HepG2 (cell line): ENCODE measurements around the gene ARSB. TPM values are rescaled to one million over a fixed set of nuclear protein-coding genes. Genes with fewer than 3 reads are reported as not detected.

Experiments
- ATAC-seq: fragments of 200-7000 bp; cut with Tn5 transposase; 3 replicates; pipeline ENCODE4 v1.9.1; 2020; ENCODE audit warnings: mild to moderate bottlenecking, moderate library complexity
- BruUV-seq: library from RNA; stranded (reverse); fragments of 400-500 nt; replicated peaks from 2 replicates; lab custom pipeline; 2021; lab: Mats Ljungman, UMichigan
- CTCF ChIA-PET: fragments of 300-600 bp; formaldehyde crosslinking; extraction: SDS; loops from one replicate; lab custom pipeline; 2021; ENCODE audit warnings: low total read pairs, inconsistent platforms, low intra/inter-chr PET ratio; lab: Yijun Ruan, JAX
- POLR2A ChIA-PET: fragments of 350-600 bp; sonication (Branson Sonifier 250); formaldehyde crosslinking; loops from one replicate; lab custom pipeline; 2020; ENCODE audit warnings: antibody characterized with exemption, inconsistent platforms; lab: Yijun Ruan, JAX
- DNase-seq: peaks from one replicate; pipeline ENCODE4 v3.0.0-alpha.2; 2015; ENCODE audit warnings: low spot score
- FAIRE-seq: peaks from 3 replicates; lab custom pipeline; 2011; peaks lifted over from hg19 to GRCh38; lab: Jason Lieb, UNC
- H2AFZ ChIP-seq: one replicate; pipeline ENCODE4 v1.6.1; 2011; ENCODE audit warnings: low read length, inconsistent platforms
- H3K27ac ChIP-seq: fragments of 300-600 bp; 3 replicates; pipeline ENCODE4 v1.8.0; 2011; ENCODE audit warnings: mixed run types, mild to moderate bottlenecking, mixed read lengths, low read length, inconsistent platforms; ENCODE audit not compliant: insufficient read depth; ENCODE audit errors: extremely low read length
- H3K27me3 ChIP-seq, 2 experiments: fragments of 200-600 bp in 1 of 2; 2 replicates in 1 of 2; 3 replicates in 1 of 2; pipeline versions ENCODE4 v1.6.0 to v1.8.0; 2011; ENCODE audit warnings: low read length in 2 of 2, mild to moderate bottlenecking in 2 of 2, moderate library complexity in 2 of 2, inconsistent platforms in 1 of 2; ENCODE audit not compliant: insufficient read depth in 2 of 2, control insufficient read depth in 1 of 2
- H3K36me3 ChIP-seq, 2 experiments: fragments of 200-600 bp in 1 of 2; replicated peaks in 1 of 2; 2 replicates in 1 of 2; 3 replicates in 1 of 2; pipeline versions ENCODE4 v1.5.1 to v1.8.0; 2011; ENCODE audit warnings: low read length in 2 of 2, inconsistent platforms in 1 of 2; ENCODE audit not compliant: insufficient read depth in 2 of 2, control insufficient read depth in 1 of 2
- H3K4me1 ChIP-seq: 2 replicates; pipeline ENCODE4 v1.5.1; 2012; ENCODE audit warnings: low read length, inconsistent platforms; ENCODE audit not compliant: insufficient read depth
- H3K4me2 ChIP-seq: 2 replicates; pipeline ENCODE4 v1.6.0; 2011; ENCODE audit warnings: low read depth, low read length, inconsistent platforms
- H3K4me3 ChIP-seq, 3 experiments: fragments of 200-600 bp in 1 of 3; sonication (generic), shearing (Covaris generic) in 1 of 3; replicated peaks in 1 of 3; 2 replicates each; pipeline ENCODE4 v1.5.1; 2011 to 2016; ENCODE audit warnings: low read length in 3 of 3, inconsistent platforms in 2 of 3, low read depth in 2 of 3, mild to moderate bottlenecking in 2 of 3, control low read depth in 1 of 3, mixed read lengths in 1 of 3; ENCODE audit not compliant: insufficient read depth in 1 of 3
- H3K79me2 ChIP-seq: one replicate; pipeline ENCODE4 v1.6.1; 2011; ENCODE audit warnings: low read length, inconsistent platforms; ENCODE audit not compliant: insufficient read depth
- H3K9ac ChIP-seq: 2 replicates; pipeline ENCODE4 v1.6.0; 2011; ENCODE audit warnings: mild to moderate bottlenecking, low read depth, low read length, inconsistent platforms; ENCODE audit not compliant: insufficient read depth
- H3K9me3 ChIP-seq: 2 replicates; pipeline ENCODE4 v1.5.1; 2012; ENCODE audit warnings: mild to moderate bottlenecking, low read length
- H4K20me1 ChIP-seq: 2 replicates; pipeline ENCODE4 v1.6.0; 2011; ENCODE audit warnings: inconsistent platforms, mild to moderate bottlenecking, low read length, moderate library complexity; ENCODE audit not compliant: insufficient read depth
- ARNT ChIP-seq: fragments of 450-650 bp; IDR thresholded peaks from 2 replicates; pipeline ENCODE4 v1.6.1; 2017
- CCAR2 ChIP-seq: fragments of 200-400 bp; formaldehyde crosslinking; optimal IDR thresholded peaks from 2 replicates; pipeline ENCODE3; 2018; ENCODE audit warnings: low read depth, mild to moderate bottlenecking, low read length, moderate library complexity
- ETV5 ChIP-seq: IDR thresholded peaks from 2 replicates; pipeline ENCODE4 v1.6.1; 2018; ENCODE audit warnings: missing biosample characterization, missing genetic modification reagents, inconsistent platforms, borderline replicate concordance
- JDP2 ChIP-seq: sonication (generic); formaldehyde crosslinking; IDR thresholded peaks from 2 replicates; pipeline ENCODE4 v1.8.1; 2022; ENCODE audit warnings: missing genetic modification reagents, borderline replicate concordance
- MED13 ChIP-seq: sonication (generic); formaldehyde crosslinking; IDR thresholded peaks from 2 replicates; pipeline ENCODE4 v1.5.0; 2020; ENCODE audit warnings: missing genetic modification reagents
- MEIS1 ChIP-seq: sonication (generic); formaldehyde crosslinking; IDR thresholded peaks from 2 replicates; pipeline ENCODE4 v1.9.0; 2021; ENCODE audit warnings: mild to moderate bottlenecking, missing genetic modification reagents, moderate library complexity, borderline replicate concordance
- MYPOP ChIP-seq: sonication (generic); formaldehyde crosslinking; IDR thresholded peaks from 2 replicates; pipeline ENCODE4 v1.8.1; 2023; ENCODE audit warnings: mild to moderate bottlenecking, moderate library complexity, missing genetic modification reagents
- PHF20 ChIP-seq: sonication (generic); formaldehyde crosslinking; IDR thresholded peaks from 2 replicates; pipeline ENCODE4 v1.5.0; 2020; ENCODE audit warnings: mild to moderate bottlenecking, missing genetic modification reagents
- REL ChIP-seq: sonication (generic); formaldehyde crosslinking; conservative IDR thresholded peaks from 2 replicates; pipeline ENCODE4 v1.8.0; 2022; ENCODE audit warnings: mild to moderate bottlenecking, missing genetic modification reagents, moderate library complexity
- RFXANK ChIP-seq: IDR thresholded peaks from 2 replicates; pipeline ENCODE4 v1.6.1; 2016
- SIX4 ChIP-seq: sonication (generic); formaldehyde crosslinking; IDR thresholded peaks from 2 replicates; pipeline ENCODE4 v1.4.0; 2020; ENCODE audit warnings: missing genetic modification reagents
- ZNF136 ChIP-seq: sonication (generic); formaldehyde crosslinking; IDR thresholded peaks from 2 replicates; pipeline ENCODE4 v1.8.1; 2022; ENCODE audit warnings: low read depth, mild to moderate bottlenecking, moderate library complexity, missing genetic modification reagents
- ZNF232 ChIP-seq: sonication (generic); formaldehyde crosslinking; IDR thresholded peaks from 2 replicates; pipeline ENCODE4 v1.4.0; 2020; ENCODE audit warnings: missing genetic modification reagents, borderline replicate concordance
- ZNF644 ChIP-seq: IDR thresholded peaks from 2 replicates; pipeline ENCODE4 v1.6.1; 2016; ENCODE audit warnings: low read depth
- ZSCAN31 ChIP-seq: sonication (generic); formaldehyde crosslinking; IDR thresholded peaks from 2 replicates; pipeline ENCODE4 v1.5.0; 2020; ENCODE audit warnings: low read depth, mild to moderate bottlenecking, missing genetic modification reagents
- WGBS: methylation state at CpG from one replicate; pipeline ENCODE4 v1.1.6; 2017; ENCODE audit warnings: low lambda C conversion rate; 5-methylcytosine and 5-hydroxymethylcytosine counted together
- in situ Hi-C: cut with HindIII; loops from 2 replicates; pipeline ENCODE4 v1.10.0; 2017; ENCODE audit warnings: low pct_unique_long_range_greater_than_20kb; ENCODE audit not compliant: extremely low pct_ligation_motif_present
- intact Hi-C: fragments of 100-400 bp; cut with micrococcal nuclease; formaldehyde crosslinking; loops from one replicate; pipeline ENCODE4 v1.10.0; 2022; ENCODE audit not compliant: unreplicated experiment
- polyA plus RNA-seq, 8 experiments: library from polyadenylated mRNA; depleted of rRNA in 3 of 8; stranded (reverse) in 7 of 8; unstranded in 1 of 8; fragments of >200 nt; fragmentation: Illumina TruSeq in 4 of 8; extraction: Trizol in 4 of 8; gene quantifications; 2 replicates each; pipeline versions ENCODE4 v1.2.1 to v1.2.3, GENCODE V29; 2011 to 2016; ENCODE audit warnings: low read depth in 4 of 8, missing spikeins in 1 of 8, mixed read lengths in 1 of 8; ENCODE audit not compliant: insufficient read depth in 1 of 8
- total RNA-seq, 5 experiments: library from RNA; depleted of rRNA; stranded (reverse); fragments of >200 nt; fragmentation: Illumina TruSeq; extraction: Trizol; gene quantifications; 2 replicates each; pipeline ENCODE4 v1.2.3, GENCODE V29; 2016; ENCODE audit warnings: low read depth in 1 of 5
- TF ChIP-seq, protein P1 (sequence below): sonication (generic); formaldehyde crosslinking; IDR thresholded peaks from 2 replicates; pipeline ENCODE4 v1.5.1; 2020; ENCODE audit warnings: missing genetic modification reagents, mild to moderate bottlenecking, borderline replicate concordance
- TF ChIP-seq, protein P2 (sequence below): sonication (generic); formaldehyde crosslinking; IDR thresholded peaks from 2 replicates; pipeline ENCODE4 v1.4.0; 2020; ENCODE audit warnings: missing genetic modification reagents, borderline replicate concordance

ARSB gene
- total and polyA plus RNA-seq, 2 of the 13 experiments (the other 11 are each of a cell fraction or from before 2014, with no cell fraction given): 52.6 to 66.4 TPM

DNA sequence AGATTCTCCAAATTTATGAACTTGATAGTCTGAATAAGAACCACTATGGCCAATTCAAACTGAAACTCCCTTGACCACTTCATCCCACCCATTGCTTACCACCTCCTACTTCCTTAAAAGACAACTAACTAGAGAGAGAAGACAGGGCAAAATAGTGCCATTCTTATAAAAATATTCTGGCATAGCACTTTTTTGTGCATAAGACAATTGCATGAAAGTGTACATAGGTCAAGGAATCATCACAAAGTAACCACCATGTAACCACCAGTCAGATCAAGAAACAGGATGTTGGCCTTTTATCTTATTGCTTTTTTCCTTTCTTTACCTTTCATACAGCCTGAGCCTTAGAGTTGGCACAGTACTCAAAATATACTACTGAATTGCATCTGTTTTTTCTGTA lies 8.1 kb upstream of the ARSB start (continued):
- TF ChIP-seq, protein P1, sequence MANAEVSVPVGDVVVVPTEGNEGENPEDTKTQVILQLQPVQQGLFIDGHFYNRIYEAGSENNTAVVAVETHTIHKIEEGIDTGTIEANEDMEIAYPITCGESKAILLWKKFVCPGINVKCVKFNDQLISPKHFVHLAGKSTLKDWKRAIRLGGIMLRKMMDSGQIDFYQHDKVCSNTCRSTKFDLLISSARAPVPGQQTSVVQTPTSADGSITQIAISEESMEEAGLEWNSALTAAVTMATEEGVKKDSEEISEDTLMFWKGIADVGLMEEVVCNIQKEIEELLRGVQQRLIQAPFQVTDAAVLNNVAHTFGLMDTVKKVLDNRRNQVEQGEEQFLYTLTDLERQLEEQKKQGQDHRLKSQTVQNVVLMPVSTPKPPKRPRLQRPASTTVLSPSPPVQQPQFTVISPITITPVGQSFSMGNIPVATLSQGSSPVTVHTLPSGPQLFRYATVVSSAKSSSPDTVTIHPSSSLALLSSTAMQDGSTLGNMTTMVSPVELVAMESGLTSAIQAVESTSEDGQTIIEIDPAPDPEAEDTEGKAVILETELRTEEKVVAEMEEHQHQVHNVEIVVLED (CRISPR knock-in tag): no peak
- TF ChIP-seq CCAR2 (no peak), ZNF644 (no peak), ARNT (no peak), SIX4 (CRISPR knock-in tag) (no peak), ZNF232 (CRISPR knock-in tag) (no peak), ZSCAN31 (CRISPR knock-in tag) (no peak)
- TF ChIP-seq, protein P2, sequence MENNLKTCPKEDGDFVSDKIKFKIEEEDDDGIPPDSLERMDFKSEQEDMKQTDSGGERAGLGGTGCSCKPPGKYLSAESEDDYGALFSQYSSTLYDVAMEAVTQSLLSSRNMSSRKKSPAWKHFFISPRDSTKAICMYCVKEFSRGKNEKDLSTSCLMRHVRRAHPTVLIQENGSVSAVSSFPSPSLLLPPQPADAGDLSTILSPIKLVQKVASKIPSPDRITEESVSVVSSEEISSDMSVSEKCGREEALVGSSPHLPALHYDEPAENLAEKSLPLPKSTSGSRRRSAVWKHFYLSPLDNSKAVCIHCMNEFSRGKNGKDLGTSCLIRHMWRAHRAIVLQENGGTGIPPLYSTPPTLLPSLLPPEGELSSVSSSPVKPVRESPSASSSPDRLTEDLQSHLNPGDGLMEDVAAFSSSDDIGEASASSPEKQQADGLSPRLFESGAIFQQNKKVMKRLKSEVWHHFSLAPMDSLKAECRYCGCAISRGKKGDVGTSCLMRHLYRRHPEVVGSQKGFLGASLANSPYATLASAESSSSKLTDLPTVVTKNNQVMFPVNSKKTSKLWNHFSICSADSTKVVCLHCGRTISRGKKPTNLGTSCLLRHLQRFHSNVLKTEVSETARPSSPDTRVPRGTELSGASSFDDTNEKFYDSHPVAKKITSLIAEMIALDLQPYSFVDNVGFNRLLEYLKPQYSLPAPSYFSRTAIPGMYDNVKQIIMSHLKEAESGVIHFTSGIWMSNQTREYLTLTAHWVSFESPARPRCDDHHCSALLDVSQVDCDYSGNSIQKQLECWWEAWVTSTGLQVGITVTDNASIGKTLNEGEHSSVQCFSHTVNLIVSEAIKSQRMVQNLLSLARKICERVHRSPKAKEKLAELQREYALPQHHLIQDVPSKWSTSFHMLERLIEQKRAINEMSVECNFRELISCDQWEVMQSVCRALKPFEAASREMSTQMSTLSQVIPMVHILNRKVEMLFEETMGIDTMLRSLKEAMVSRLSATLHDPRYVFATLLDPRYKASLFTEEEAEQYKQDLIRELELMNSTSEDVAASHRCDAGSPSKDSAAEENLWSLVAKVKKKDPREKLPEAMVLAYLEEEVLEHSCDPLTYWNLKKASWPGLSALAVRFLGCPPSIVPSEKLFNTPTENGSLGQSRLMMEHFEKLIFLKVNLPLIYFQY (CRISPR knock-in tag): no peak

GRCh38 chr5:78992146-78992545 lies 7.0 kb upstream of the ARSB start:
- peaks cover 7% of the 10 kb centered on the region; the same call in 1 of the 2 replicates for H3K4me1 ChIP-seq
- no TSS peak for BruUV-seq
- no peak overlapping the region for H2AFZ ChIP-seq
- intact Hi-C loops: no loop called here
- ChIA-PET CTCF (no interaction called here), POLR2A (no interaction called here)
- ATAC-seq (no peak), DNase-seq (no peak), FAIRE-seq (no peak)
- no peaks in the 10 kb centered on the region for H4K20me1 ChIP-seq
- H3K9me3 ChIP-seq: no peaks in the 10 kb centered on the region
- H3K36me3 ChIP-seq: no peaks in the 10 kb centered on the region
- no peak for TF ChIP-seq ZNF136 (CRISPR knock-in tag)
- no peak for TF ChIP-seq MEIS1
- TF ChIP-seq REL (CRISPR knock-in tag): no peak
- TF ChIP-seq MYPOP (CRISPR knock-in tag): no peak
- no peak for TF ChIP-seq JDP2 (CRISPR knock-in tag)
- TF ChIP-seq ETV5 (CRISPR knock-in tag): no peak
- TF ChIP-seq MED13 (CRISPR knock-in tag): no peak
- no peak for TF ChIP-seq RFXANK
- no peak for TF ChIP-seq PHF20 (CRISPR knock-in tag)
- in situ Hi-C loops: no loop called here
- H3K4me3 ChIP-seq: no peak overlapping the region
- H3K27ac ChIP-seq: no peak overlapping the region
- no peaks in the 10 kb centered on the region for H3K79me2 ChIP-seq
- H3K4me2 ChIP-seq: no peak overlapping the region
- no peaks in the 10 kb centered on the region for H3K27me3 ChIP-seq
- H3K9ac ChIP-seq: no peak overlapping the region
- WGBS: 91% methylated on average over 2 of the region's 2 CpGs
